ENCODE data around the gene AIF1. TPM values are rescaled to one million over a fixed set of nuclear protein-coding genes. Genes with fewer than 3 reads are reported as not detected.

AIF1 gene
- total RNA-seq, 4 donors from 2014 or later, result 6.1 to 112 (median 11.2) TPM

DNA sequence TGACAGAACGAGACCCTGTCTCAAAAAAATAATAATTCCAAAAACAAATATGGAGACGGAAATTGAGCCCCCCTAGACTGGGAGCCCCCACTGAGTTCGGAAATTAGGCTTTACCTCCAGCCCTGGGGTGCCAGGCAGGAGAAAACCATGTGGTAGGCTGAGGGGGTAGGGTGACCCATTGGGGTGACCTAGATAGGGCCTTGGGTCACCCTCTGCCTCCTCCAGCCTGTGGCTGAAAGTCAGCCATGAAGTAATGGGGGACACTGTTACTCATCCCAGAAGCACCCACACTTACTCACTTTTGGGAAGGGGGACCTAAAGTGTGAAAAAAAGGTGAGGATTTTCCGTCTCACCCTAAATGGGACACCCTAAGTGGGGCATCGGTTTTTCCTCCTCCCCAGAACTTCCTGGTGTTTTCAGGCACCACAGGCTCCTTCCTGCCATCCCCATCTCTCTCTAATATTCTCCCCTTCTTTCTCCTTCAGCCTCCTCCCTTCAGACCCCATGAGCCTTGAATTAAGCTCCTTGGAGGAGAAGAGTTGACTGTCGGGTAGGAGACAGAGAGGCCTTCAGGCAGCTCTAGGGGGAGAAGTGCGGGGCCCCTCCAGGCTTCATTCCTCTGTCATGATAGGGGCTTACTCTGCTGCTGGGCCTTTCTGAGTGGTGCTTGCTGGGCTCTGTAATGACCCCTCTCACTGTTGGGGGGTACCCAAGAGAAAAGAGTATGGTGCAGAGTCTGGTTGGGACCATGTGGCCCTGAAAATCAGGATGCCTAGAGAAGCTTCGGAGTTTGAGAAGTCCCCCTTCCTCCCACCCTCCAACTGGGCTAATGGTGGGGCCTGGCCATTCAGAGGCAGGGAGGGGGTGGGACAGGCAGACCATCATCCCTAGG is 35.2 kb upstream of the AIF1 start:
- H3K4me1 ChIP-seq, result peaks cover 0 to 19% (median 7%) of the 10 kb centered on the region in 4 donors
- TF ChIP-seq POLR2A (IDR thresholded peaks at IDR 0.05), result no peak
- TF ChIP-seq, protein P1, sequence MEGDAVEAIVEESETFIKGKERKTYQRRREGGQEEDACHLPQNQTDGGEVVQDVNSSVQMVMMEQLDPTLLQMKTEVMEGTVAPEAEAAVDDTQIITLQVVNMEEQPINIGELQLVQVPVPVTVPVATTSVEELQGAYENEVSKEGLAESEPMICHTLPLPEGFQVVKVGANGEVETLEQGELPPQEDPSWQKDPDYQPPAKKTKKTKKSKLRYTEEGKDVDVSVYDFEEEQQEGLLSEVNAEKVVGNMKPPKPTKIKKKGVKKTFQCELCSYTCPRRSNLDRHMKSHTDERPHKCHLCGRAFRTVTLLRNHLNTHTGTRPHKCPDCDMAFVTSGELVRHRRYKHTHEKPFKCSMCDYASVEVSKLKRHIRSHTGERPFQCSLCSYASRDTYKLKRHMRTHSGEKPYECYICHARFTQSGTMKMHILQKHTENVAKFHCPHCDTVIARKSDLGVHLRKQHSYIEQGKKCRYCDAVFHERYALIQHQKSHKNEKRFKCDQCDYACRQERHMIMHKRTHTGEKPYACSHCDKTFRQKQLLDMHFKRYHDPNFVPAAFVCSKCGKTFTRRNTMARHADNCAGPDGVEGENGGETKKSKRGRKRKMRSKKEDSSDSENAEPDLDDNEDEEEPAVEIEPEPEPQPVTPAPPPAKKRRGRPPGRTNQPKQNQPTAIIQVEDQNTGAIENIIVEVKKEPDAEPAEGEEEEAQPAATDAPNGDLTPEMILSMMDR (IDR thresholded peaks at IDR 0.05), result no peak
- peak overlapping the region; percentile 76 to 93 (median 86) for H3K27ac ChIP-seq
- H3K9me3 ChIP-seq, result no peaks in the 10 kb centered on the region
- H3K36me3 ChIP-seq, result no peaks in the 10 kb centered on the region
- no peak for DNase-seq
- H3K27me3 ChIP-seq, result no peaks in the 10 kb centered on the region
- peak overlapping the region; percentile 68 to 78 (median 70) for H3K4me3 ChIP-seq

DNA sequence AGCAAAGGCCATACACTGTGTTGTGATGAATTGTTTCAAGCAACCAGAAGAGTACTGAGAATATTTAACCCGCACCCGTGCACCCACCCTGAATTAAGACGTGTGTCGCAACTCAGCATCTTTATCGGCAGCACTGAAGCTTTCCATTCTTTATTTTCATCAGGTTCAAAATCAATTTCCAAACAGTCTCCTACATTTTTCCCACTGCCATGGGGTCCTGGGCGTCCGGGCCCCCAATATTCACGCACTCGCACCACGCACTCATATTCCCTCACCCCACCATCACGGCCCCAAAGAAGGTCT is 34.6 kb upstream of the AIF1 start:
- H3K9me3 ChIP-seq, result no peaks in the 10 kb centered on the region
- H3K27ac ChIP-seq, result peak overlapping the region; percentile 76 to 93 (median 86)
- TF ChIP-seq, protein P1 (IDR thresholded peaks at IDR 0.05), result no peak
- TF ChIP-seq POLR2A (IDR thresholded peaks at IDR 0.05), result no peak
- H3K4me3 ChIP-seq, result peak overlapping the region; percentile 68 to 78 (median 70)
- no peak for DNase-seq
- H3K27me3 ChIP-seq, result no peaks in the 10 kb centered on the region
- no peaks in the 10 kb centered on the region for H3K36me3 ChIP-seq
- H3K4me1 ChIP-seq, result peaks cover 0 to 16% (median 10%) of the 10 kb centered on the region in 4 donors

DNA sequence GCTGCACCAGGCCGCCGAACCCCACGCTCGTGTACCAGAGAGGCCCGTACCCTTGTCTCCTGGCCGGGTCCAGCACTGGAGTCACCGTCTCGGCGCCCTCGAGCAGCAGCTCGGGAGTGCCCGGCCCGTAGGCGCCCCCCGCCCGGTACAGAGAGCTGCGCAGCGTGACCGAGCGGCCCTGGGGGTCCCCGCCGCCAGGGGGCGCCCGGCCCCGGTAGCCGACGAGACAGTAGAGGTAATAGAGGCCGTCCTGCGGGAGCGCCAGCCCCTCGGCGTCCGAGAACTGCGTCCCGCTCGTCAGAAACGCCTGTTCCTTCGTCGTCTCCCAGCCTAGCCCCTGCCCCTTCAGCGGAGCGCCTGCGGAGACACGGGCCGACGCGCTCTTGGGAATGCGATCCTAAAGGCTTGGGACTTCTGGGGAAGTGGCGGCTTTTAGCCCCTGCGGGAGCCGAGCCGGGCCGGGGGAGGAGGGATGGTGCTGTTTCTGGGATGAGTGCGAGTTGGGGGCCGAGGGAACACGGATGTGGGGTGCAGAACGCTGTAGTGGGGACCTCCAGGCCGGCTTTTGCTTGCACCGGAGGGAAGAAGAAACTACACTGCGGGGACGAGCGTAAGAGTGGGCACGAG is 34.1 kb upstream of the AIF1 start:
- Histone ChIP-seq H3K27me3 (no peaks in the 10 kb centered on the region), H3K36me3 (no peaks in the 10 kb centered on the region), H3K27ac (peak overlapping the region; percentile 76 to 93 (median 86)), H3K4me1 (peaks cover 0 to 21% (median 12%) of the 10 kb centered on the region in 4 donors), H3K4me3 (peak overlapping the region; percentile 68 to 78 (median 70)), H3K9me3 (no peaks in the 10 kb centered on the region)
- TF ChIP-seq, protein P1 (IDR thresholded peaks at IDR 0.05), result peak; percentile 93 to 99 (median 96)
- TF ChIP-seq POLR2A (IDR thresholded peaks at IDR 0.05), result no peak
- peak; percentile 88 to 96 (median 90) for DNase-seq

GRCh38 chr6:31581434-31582229 is 33.4 kb upstream of the AIF1 start:
- Histone ChIP-seq H3K27ac (peak overlapping the region; percentile 76 to 93 (median 86)), H3K4me1 (peaks cover 0 to 28% (median 15%) of the 10 kb centered on the region in 4 donors), H3K36me3 (no peaks in the 10 kb centered on the region), H3K27me3 (no peaks in the 10 kb centered on the region), H3K9me3 (no peaks in the 10 kb centered on the region), H3K4me3 (peak overlapping the region; percentile 68 to 78 (median 70))
- DNase-seq, result peak in 1 of 3 donors; percentile 68
- TF ChIP-seq POLR2A (IDR thresholded peaks at IDR 0.05), result no peak
- TF ChIP-seq, protein P1 (IDR thresholded peaks at IDR 0.05), result peak in 1 of 6 experiments; percentile 8

DNA sequence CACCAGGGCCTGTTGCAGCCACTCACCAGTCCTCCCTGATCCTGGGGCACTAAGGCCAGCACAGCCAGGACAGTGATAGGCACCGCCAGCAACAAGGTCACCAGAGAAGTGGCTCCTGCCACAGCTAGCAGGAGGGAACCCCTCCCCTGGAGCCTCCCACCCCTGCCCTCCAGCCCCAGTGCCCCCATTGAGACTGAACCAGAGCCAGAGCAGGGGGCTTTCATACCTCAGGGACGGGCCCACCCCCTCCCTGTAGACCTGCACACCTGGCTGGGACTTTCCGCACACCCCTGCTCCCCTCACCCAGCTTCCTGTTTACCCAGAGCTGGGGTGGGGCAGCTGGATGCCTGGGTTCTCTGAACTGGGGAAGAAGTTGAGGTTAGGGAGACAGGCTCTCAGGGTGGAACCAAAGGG is 32.8 kb upstream of the AIF1 start, which contains the start of gene LTB:
LTB (minus strand) TSS at position 195 of the 414 bp plus-strand sequence; CDS start at position 188, 7 bp downstream.
- H3K27me3 ChIP-seq, result no peaks in the 10 kb centered on the region
- peak in 2 of 3 donors; percentile 87 to 88 for DNase-seq
- H3K36me3 ChIP-seq, result no peaks in the 10 kb centered on the region
- H3K4me1 ChIP-seq, result peaks cover 0 to 31% (median 18%) of the 10 kb centered on the region in 4 donors
- H3K9me3 ChIP-seq, result no peaks in the 10 kb centered on the region
- TF ChIP-seq, protein P1 (IDR thresholded peaks at IDR 0.05), result no peak
- no peak for TF ChIP-seq POLR2A (IDR thresholded peaks at IDR 0.05)
- peak within 1 kb of the TSS; percentile 68 to 78 (median 70) for H3K4me3 ChIP-seq
- peak within 1 kb of the TSS; percentile 76 to 93 (median 86) for H3K27ac ChIP-seq
